ENCODE measurements around the gene PDIA6. TPM values are rescaled to one million over a fixed set of nuclear protein-coding genes. Genes with fewer than 3 reads are reported as not detected.

Gene PDIA6
- total RNA-seq, 1 donor: 412 TPM

GRCh38 chr2:10772868-10773215, 39.7 kb downstream of the PDIA6 start:
- no peak for TF ChIP-seq CTCF (IDR thresholded peaks at IDR 0.05; ENCODE audit: insufficient read depth, low read depth, low read length)
- H3K4me3 ChIP-seq (ENCODE audit: low read depth, low read length): no peak overlapping the region
- no peak for DNase-seq (ENCODE audit: low read depth)

- no peak for TF ChIP-seq CTCF (IDR thresholded peaks at IDR 0.05; ENCODE audit: insufficient read depth, low read depth, low read length)
- no peak for DNase-seq (ENCODE audit: low read depth)
- no peak overlapping the region for H3K4me3 ChIP-seq (ENCODE audit: low read depth, low read length)
These were observed 40.3 kb downstream of the PDIA6 start for GRCh38 chr2:10772201-10772867.

- no peak for TF ChIP-seq CTCF (IDR thresholded peaks at IDR 0.05; ENCODE audit: insufficient read depth, low read depth, low read length)
- DNase-seq (ENCODE audit: low read depth): no peak
- H3K4me3 ChIP-seq (ENCODE audit: low read depth, low read length): no peak overlapping the region
These were observed 40.8 kb downstream of the PDIA6 start for GRCh38 chr2:10771786-10772185.

GRCh38 chr2:10770956-10771750, 41.4 kb downstream of the PDIA6 start:
- H3K4me3 ChIP-seq (ENCODE audit: low read depth, low read length): no peak overlapping the region
- DNase-seq (ENCODE audit: low read depth): no peak
- TF ChIP-seq CTCF (IDR thresholded peaks at IDR 0.05; ENCODE audit: insufficient read depth, low read depth, low read length): no peak

- DNase-seq (ENCODE audit: low read depth): no peak
- no peak overlapping the region for H3K4me3 ChIP-seq (ENCODE audit: low read depth, low read length)
- no peak for TF ChIP-seq CTCF (IDR thresholded peaks at IDR 0.05; ENCODE audit: insufficient read depth, low read depth, low read length)
These were observed 44.5 kb downstream of the PDIA6 start for GRCh38 chr2:10768063-10768507.

- H3K4me3 ChIP-seq (ENCODE audit: low read depth, low read length): no peak overlapping the region
- no peak for TF ChIP-seq CTCF (IDR thresholded peaks at IDR 0.05; ENCODE audit: insufficient read depth, low read depth, low read length)
- DNase-seq (ENCODE audit: low read depth): no peak
These were observed 46.7 kb downstream of the PDIA6 start for GRCh38 chr2:10765914-10766313.

Data from fibroblast of villous mesenchyme (primary cell).